SK-N-SH treated with all-trans-retinoic acid at 6 μM for 48 hours (cell line): Measurements from ENCODE around the gene POP4.

Source experiments
- ATAC-seq: fragments of 200-7000 bp; cut with Tn5 transposase; 3 replicates; pipeline ENCODE4 v1.9.1; 2020; ENCODE audit warnings: mild to moderate bottlenecking, moderate library complexity
- BACH2 ChIP-seq: fragments of 250-450 bp; sonication (Bioruptor Pico); IDR thresholded peaks from 2 replicates; pipeline ENCODE4 v1.9.0; 2021; ENCODE audit warnings: mild to moderate bottlenecking, borderline replicate concordance
- CSDC2 ChIP-seq: fragments of 250-450 bp; sonication (Bioruptor Pico); IDR thresholded peaks from 2 replicates; pipeline ENCODE4 v1.5.0; 2020; ENCODE audit warnings: mild to moderate bottlenecking, moderate library complexity
- ESRRG ChIP-seq: fragments of 250-450 bp; sonication (Bioruptor Pico); IDR thresholded peaks from 2 replicates; pipeline ENCODE4 v1.6.1; 2021; ENCODE audit warnings: mild to moderate bottlenecking
- GLIS3 ChIP-seq: fragments of 250-450 bp; sonication (Bioruptor Pico); IDR thresholded peaks from 2 replicates; pipeline ENCODE4 v1.5.0; 2020; ENCODE audit warnings: mild to moderate bottlenecking, moderate library complexity
- ISL1 ChIP-seq: fragments of 250-450 bp; sonication (Bioruptor Pico); IDR thresholded peaks from 2 replicates; pipeline ENCODE4 v2.1.2; 2022; ENCODE audit warnings: mild to moderate bottlenecking, moderate library complexity
- PPARA ChIP-seq: fragments of 250-450 bp; sonication (Bioruptor Pico); IDR thresholded peaks from 2 replicates; pipeline ENCODE4 v1.5.0; 2020; ENCODE audit warnings: mild to moderate bottlenecking, borderline replicate concordance
- RARB ChIP-seq: fragments of 250-450 bp; sonication (Bioruptor Pico); IDR thresholded peaks from 2 replicates; pipeline ENCODE4 v1.8.0; 2021; ENCODE audit warnings: mild to moderate bottlenecking, moderate library complexity
- SNAI2 ChIP-seq: fragments of 250-450 bp; sonication (Bioruptor Pico); IDR thresholded peaks from 2 replicates; pipeline ENCODE4 v1.5.0; 2020; ENCODE audit warnings: mild to moderate bottlenecking, moderate library complexity
- TCF4 ChIP-seq: fragments of 250-450 bp; sonication (Bioruptor Pico); IDR thresholded peaks from 2 replicates; pipeline ENCODE4 v1.8.0; 2021; ENCODE audit warnings: mild to moderate bottlenecking, moderate library complexity, borderline replicate concordance
- ZFP3 ChIP-seq: fragments of 250-450 bp; sonication (Bioruptor Pico); IDR thresholded peaks from 2 replicates; pipeline ENCODE4 v1.5.0; 2020; ENCODE audit warnings: mild to moderate bottlenecking, moderate library complexity
- ZFP30 ChIP-seq: fragments of 450-650 bp; formaldehyde crosslinking; IDR thresholded peaks from 2 replicates; pipeline ENCODE4 v1.5.0; 2022; ENCODE audit warnings: mild to moderate bottlenecking, moderate library complexity
- ZNF565 ChIP-seq: fragments of 450-650 bp; formaldehyde crosslinking; conservative IDR thresholded peaks from 2 replicates; pipeline ENCODE4 v1.5.0; 2020; ENCODE audit warnings: low read depth, mild to moderate bottlenecking, moderate library complexity
- ZNF70 ChIP-seq: fragments of 450-650 bp; formaldehyde crosslinking; IDR thresholded peaks from 2 replicates; pipeline ENCODE4 v1.5.0; 2020; ENCODE audit warnings: mild to moderate bottlenecking, moderate library complexity
- TF ChIP-seq, protein P1 (sequence below): fragments of 250-450 bp; sonication (Bioruptor Pico); IDR thresholded peaks from 2 replicates; pipeline ENCODE4 v1.8.0; 2020; ENCODE audit warnings: mild to moderate bottlenecking, moderate library complexity, borderline replicate concordance
- TF ChIP-seq, protein P2 (sequence below): fragments of 250-450 bp; sonication (Bioruptor Pico); IDR thresholded peaks from 2 replicates; pipeline ENCODE4 v1.8.0; 2021; ENCODE audit warnings: low read depth, mild to moderate bottlenecking, moderate library complexity, borderline replicate concordance
- TF ChIP-seq, protein P3 (sequence below): fragments of 250-450 bp; sonication (Bioruptor Pico); IDR thresholded peaks from 2 replicates; pipeline ENCODE4 v1.5.1; 2020; ENCODE audit warnings: low read depth, mild to moderate bottlenecking, moderate library complexity
- TF ChIP-seq, protein P4 (sequence below): fragments of 250-450 bp; sonication (Bioruptor Pico); IDR thresholded peaks from 2 replicates; pipeline ENCODE4 v1.5.0; 2020; ENCODE audit warnings: mild to moderate bottlenecking, moderate library complexity
- TF ChIP-seq, protein P5 (sequence below): fragments of 250-450 bp; sonication (Bioruptor Pico); IDR thresholded peaks from 2 replicates; pipeline ENCODE4 v1.5.1; 2021; ENCODE audit warnings: mild to moderate bottlenecking, moderate library complexity

POP4 gene

DNA sequence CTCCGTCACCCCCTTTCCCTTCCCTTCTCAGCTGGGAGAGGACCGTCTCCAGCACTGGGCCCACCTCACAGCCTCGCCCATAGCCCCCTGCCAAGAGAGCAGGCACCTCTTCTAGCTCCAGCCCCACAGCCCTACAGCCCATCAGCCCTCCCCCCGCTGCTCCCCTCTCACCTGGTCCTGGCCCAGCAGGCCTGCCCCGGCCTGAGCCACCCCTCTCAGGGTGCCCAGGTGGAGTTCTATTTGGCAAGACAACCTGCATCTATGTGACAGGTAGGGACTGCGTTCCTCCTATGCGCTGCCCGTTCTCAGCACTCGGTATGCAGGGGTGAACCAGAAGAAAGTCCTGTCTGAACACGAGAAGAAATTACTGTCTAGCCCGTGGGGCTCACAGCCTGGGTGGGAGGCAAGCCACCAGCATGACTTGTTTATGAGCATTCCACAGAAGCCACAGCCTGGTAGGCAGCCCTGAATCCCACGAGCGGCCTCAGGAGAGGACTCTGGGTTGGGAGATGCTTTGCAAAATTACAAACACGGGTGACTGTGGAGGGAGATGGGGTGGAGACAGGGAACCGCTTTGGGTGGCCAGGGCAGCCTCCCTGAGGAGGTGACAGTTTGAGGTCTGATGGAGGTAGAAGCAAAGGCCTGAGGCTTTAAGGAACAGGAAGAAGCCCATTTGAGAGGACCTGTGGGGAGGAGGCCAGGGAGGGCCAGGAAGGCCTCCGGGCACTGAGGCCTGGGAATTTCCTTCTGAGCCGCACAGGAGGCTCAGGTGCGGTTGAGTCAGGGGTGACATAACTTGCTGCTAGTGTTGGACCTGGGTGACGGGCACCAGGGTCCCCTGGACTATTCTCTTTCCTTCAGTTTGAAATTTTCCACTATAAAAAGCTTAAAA lies 58.0 kb downstream of the POP4 start:
- ATAC-seq: no peak
- TF ChIP-seq ZNF565 (CRISPR knock-in tag) (no peak), ZNF70 (CRISPR knock-in tag) (no peak), ZFP3 (CRISPR knock-in tag) (no peak), SNAI2 (CRISPR knock-in tag) (no peak), ESRRG (no peak), BACH2 (no peak), GLIS3 (CRISPR knock-in tag) (no peak), PPARA (CRISPR knock-in tag) (no peak), RARB (CRISPR knock-in tag) (no peak)
- TF ChIP-seq, protein P1, sequence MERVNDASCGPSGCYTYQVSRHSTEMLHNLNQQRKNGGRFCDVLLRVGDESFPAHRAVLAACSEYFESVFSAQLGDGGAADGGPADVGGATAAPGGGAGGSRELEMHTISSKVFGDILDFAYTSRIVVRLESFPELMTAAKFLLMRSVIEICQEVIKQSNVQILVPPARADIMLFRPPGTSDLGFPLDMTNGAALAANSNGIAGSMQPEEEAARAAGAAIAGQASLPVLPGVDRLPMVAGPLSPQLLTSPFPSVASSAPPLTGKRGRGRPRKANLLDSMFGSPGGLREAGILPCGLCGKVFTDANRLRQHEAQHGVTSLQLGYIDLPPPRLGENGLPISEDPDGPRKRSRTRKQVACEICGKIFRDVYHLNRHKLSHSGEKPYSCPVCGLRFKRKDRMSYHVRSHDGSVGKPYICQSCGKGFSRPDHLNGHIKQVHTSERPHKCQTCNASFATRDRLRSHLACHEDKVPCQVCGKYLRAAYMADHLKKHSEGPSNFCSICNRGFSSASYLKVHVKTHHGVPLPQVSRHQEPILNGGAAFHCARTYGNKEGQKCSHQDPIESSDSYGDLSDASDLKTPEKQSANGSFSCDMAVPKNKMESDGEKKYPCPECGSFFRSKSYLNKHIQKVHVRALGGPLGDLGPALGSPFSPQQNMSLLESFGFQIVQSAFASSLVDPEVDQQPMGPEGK (CRISPR knock-in tag): no peak
- TF ChIP-seq, protein P2, sequence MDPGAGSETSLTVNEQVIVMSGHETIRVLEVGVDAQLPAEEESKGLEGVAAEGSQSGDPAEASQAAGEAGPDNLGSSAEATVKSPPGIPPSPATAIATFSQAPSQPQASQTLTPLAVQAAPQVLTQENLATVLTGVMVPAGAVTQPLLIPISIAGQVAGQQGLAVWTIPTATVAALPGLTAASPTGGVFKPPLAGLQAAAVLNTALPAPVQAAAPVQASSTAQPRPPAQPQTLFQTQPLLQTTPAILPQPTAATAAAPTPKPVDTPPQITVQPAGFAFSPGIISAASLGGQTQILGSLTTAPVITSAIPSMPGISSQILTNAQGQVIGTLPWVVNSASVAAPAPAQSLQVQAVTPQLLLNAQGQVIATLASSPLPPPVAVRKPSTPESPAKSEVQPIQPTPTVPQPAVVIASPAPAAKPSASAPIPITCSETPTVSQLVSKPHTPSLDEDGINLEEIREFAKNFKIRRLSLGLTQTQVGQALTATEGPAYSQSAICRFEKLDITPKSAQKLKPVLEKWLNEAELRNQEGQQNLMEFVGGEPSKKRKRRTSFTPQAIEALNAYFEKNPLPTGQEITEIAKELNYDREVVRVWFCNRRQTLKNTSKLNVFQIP (CRISPR knock-in tag): no peak
- TF ChIP-seq, protein P3, sequence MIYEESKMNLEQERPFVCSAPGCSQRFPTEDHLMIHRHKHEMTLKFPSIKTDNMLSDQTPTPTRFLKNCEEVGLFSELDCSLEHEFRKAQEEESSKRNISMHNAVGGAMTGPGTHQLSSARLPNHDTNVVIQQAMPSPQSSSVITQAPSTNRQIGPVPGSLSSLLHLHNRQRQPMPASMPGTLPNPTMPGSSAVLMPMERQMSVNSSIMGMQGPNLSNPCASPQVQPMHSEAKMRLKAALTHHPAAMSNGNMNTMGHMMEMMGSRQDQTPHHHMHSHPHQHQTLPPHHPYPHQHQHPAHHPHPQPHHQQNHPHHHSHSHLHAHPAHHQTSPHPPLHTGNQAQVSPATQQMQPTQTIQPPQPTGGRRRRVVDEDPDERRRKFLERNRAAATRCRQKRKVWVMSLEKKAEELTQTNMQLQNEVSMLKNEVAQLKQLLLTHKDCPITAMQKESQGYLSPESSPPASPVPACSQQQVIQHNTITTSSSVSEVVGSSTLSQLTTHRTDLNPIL: no peak
- TF ChIP-seq, protein P4, sequence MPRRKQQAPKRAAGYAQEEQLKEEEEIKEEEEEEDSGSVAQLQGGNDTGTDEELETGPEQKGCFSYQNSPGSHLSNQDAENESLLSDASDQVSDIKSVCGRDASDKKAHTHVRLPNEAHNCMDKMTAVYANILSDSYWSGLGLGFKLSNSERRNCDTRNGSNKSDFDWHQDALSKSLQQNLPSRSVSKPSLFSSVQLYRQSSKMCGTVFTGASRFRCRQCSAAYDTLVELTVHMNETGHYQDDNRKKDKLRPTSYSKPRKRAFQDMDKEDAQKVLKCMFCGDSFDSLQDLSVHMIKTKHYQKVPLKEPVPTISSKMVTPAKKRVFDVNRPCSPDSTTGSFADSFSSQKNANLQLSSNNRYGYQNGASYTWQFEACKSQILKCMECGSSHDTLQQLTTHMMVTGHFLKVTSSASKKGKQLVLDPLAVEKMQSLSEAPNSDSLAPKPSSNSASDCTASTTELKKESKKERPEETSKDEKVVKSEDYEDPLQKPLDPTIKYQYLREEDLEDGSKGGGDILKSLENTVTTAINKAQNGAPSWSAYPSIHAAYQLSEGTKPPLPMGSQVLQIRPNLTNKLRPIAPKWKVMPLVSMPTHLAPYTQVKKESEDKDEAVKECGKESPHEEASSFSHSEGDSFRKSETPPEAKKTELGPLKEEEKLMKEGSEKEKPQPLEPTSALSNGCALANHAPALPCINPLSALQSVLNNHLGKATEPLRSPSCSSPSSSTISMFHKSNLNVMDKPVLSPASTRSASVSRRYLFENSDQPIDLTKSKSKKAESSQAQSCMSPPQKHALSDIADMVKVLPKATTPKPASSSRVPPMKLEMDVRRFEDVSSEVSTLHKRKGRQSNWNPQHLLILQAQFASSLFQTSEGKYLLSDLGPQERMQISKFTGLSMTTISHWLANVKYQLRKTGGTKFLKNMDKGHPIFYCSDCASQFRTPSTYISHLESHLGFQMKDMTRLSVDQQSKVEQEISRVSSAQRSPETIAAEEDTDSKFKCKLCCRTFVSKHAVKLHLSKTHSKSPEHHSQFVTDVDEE (CRISPR knock-in tag): no peak
- TF ChIP-seq, all 23 proteins: peak for 0

DNA sequence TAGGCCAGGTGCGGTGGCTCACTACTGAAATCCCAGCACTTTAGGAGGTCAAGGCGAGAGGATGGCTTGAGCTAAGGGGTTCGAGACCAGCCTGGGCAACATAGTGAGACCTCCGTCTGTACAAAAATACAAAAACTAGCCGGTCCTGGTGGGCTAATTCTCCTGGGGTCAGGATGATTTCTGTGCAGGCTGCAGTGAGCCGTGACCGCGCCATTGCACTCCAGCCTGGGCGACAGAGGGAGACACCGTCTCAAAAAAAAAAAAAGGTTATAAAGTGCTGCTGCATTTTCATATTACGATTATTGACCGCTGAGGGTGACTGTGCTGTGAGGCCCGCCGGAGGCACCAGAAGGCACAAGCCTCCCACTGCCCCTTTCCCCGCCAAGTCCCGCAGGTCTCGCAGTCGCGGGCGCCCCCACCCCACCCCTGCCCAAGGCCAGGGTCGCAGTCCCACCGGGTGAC lies 58.7 kb downstream of the POP4 start:
- ATAC-seq: peak; percentile 3
- TF ChIP-seq TCF4 (CRISPR knock-in tag): no peak
- TF ChIP-seq ESRRG: no peak
- TF ChIP-seq GLIS3 (CRISPR knock-in tag): no peak
- TF ChIP-seq ZFP30 (CRISPR knock-in tag): no peak
- TF ChIP-seq, protein P3: no peak
- no peak for TF ChIP-seq CSDC2
- TF ChIP-seq, protein P1 (CRISPR knock-in tag): no peak
- no peak for TF ChIP-seq RARB (CRISPR knock-in tag)
- TF ChIP-seq, protein P5, sequence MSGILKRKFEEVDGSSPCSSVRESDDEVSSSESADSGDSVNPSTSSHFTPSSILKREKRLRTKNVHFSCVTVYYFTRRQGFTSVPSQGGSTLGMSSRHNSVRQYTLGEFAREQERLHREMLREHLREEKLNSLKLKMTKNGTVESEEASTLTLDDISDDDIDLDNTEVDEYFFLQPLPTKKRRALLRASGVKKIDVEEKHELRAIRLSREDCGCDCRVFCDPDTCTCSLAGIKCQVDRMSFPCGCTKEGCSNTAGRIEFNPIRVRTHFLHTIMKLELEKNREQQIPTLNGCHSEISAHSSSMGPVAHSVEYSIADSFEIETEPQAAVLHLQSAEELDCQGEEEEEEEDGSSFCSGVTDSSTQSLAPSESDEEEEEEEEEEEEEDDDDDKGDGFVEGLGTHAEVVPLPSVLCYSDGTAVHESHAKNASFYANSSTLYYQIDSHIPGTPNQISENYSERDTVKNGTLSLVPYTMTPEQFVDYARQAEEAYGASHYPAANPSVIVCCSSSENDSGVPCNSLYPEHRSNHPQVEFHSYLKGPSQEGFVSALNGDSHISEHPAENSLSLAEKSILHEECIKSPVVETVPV: no peak
- no peak for TF ChIP-seq ISL1 (CRISPR knock-in tag)
